HCT116 (cell line): Measurements from ENCODE around the gene TRIM61.

Experiments
- CTCF ChIP-seq, 3 experiments: fragments of 200-600 bp in 1 of 3; sonication (generic) in 1 of 3; IDR thresholded peaks in 2 of 3; conservative IDR thresholded peaks in 1 of 3; 2 replicates each; pipeline ENCODE4 v1.5.1; 2012 to 2017; ENCODE audit warnings: low read depth in 2 of 3, low read length in 2 of 3, antibody characterized with exemption in 1 of 3, borderline replicate concordance in 1 of 3, control low read depth in 1 of 3, mild to moderate bottlenecking in 1 of 3, mixed read lengths in 1 of 3, mixed run types in 1 of 3, moderate library complexity in 1 of 3; ENCODE audit not compliant: insufficient read depth in 1 of 3
- JUND ChIP-seq: IDR thresholded peaks from 2 replicates; pipeline ENCODE4 v1.6.1; 2012
- POLR2A ChIP-seq: IDR thresholded peaks from 2 replicates; pipeline ENCODE4 v1.7.0; 2011; ENCODE audit warnings: borderline replicate concordance; ENCODE audit not compliant: insufficient read depth, insufficient read length; ENCODE audit errors: extremely low read depth
- POLR2AphosphoS5 ChIP-seq: IDR thresholded peaks from 2 replicates; pipeline ENCODE4 v1.6.1; 2011; ENCODE audit warnings: mild to moderate bottlenecking, low read depth, low read length, moderate library complexity

DNA sequence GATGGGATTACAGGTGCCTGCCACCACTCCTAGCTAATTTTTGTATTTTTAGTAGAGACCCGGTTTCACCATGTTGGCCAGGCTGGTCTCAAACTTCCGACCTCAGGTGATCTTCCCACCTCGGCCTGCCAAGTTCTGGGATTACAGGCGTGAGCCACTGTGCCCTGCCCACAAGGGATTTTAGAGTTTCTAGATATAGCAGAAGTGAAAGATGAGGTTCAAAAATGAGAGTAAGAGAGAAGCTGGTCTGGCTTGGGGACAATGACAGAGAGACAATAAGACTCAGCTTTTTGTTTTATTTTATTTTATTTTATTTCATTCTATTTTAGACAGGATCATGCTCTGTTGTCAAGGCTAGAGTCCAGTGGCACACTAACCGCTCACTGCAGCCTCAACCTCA lies 30.6 kb downstream of the TRIM61 start:
- TF ChIP-seq POLR2AphosphoS5 (no peak), CTCF (IDR thresholded peaks at IDR 0.05 in 2 of 3, conservative IDR thresholded peaks at IDR 0.05 in 1 of 3; ENCODE audit: borderline replicate concordance in 1 of 3, insufficient read depth in 1 of 3, low read depth in 2 of 3, low read length in 2 of 3) (no peak), POLR2A (no peak), JUND (no peak)
